HG02642 (cell line): ENCODE data around the gene ATG7.
"Not testable (repeated sequence)": the region's sequence is repeated elsewhere in the genome, so short reads cannot be mapped to it uniquely, and the experiment has no call there.

Experiments
- ATAC-seq: cut with Tn5 transposase; IDR thresholded peaks from one replicate; pipeline ENCODE4 v1.9.1; 2021; ENCODE audit warnings: mild to moderate bottlenecking; ENCODE audit not compliant: unreplicated experiment, poor library complexity

Gene ATG7

DNA sequence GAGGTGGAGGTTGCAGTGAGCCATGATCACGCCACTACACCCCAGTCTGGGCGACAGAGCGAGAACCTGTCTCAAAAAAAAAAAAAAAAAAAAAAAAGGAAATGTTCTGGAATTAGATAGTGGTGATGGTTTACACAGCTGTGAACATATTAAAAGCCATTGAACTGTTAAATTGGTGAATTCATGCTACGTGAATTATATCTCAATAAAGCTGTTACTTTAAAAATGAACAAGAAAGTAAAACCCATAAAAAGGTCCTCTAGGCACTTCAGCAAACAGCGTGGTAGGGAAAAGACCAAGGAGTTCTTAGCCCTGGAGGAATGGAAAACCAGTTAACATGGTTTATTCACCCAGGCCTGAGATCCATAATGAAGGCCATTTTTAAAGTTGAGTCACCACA, 180.1 kb downstream of the ATG7 start:
- no peak for ATAC-seq

DNA sequence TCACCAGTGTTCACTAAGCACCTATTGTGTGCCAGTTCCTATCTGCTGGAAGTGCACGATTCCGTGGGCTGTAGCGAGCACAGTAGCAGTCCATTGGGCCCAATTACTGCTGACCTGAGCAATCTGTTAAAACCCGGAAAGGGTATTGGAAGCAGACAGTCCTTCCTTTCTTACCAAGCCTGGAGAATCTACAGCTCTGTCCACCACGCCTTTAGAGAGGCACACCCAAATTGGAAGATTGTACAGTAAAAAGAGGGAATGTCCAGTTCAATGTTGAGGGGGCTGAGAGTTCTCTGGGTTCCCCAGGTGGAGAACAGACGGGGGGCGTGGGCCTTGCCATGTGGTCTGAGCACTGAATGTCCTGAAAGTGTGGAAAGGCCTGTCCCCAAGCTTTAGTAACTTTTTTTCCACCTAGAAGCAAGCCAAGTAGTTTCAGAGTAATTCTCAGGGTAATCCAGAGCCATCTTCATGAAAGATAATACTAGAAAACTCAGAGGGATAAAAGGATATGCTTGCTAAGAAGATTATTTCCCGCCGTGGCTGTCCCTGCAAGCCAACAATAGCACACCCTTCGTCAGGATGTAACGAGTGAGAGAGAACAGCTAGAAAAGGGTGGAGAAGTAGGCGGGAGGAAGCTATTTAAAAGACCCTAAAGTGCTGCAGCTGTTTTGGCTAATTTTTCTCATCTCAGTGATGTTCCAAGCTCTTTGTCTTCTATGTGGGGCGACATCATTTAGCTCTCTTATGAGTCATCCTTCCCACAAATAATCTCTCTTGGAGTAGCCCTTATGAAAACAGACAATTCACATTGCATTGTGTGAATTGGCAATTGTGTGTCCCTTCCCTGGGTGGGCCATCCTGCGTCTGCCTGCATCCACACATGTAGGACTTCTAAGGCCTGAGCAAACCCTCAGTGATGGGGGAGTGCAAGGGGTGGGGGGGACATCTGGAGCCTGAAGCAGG, 181.0 kb downstream of the ATG7 start:
- no peak for ATAC-seq

DNA sequence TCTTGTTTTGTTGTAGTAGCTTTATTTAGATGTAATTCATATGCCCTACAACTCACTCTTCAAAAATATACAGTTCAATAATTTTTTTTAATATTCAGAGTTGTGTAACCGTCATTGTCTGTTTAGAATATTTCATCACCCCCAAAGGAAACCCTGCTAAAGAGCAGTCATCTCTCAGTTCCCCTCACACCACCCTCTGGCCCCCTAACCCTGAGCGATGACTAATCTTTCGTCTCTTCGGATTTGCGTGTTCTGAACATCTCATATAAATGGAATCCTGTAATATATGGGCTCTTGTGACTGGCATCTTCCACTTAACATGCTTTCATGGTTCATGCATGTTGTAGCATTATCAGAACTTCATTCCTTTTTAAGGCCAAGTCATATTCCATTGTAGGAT, 183.8 kb downstream of the ATG7 start:
- no peak for ATAC-seq

- no peak for ATAC-seq
These were observed 184.9 kb downstream of the ATG7 start for GRCh38 chr3:11457135-11457534.

DNA sequence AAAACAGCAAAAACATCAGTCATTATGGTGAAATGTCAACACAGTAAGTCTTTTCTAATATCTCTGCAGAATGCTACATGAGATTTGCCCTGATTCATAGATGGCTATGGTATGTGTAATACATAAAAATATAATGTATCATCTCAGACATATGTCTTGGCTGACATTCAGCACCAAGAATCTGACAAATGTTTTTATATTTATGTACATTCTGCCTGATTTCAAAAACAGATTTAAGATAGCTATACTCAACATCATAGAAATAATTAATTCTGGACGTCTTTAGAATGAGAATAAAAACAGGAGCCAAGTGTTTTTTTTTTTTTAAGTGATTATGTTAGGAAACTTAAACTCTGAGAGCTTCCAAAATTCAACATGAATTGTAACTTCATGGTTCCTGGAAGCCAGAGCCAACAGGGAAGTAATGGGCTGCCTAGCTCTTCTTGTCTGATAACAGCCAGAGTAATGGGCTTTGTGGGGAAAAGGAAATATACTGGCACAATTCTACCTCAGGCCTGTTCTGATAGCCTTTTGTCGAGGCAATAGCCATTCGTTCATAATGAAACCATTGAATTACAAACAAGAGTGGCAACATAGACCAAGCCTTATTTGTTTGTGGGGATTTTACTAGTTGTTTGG, 187.1 kb downstream of the ATG7 start:
- ATAC-seq: no peak

GRCh38 chr3:11461226-11461625, 189.0 kb downstream of the ATG7 start:
- no peak for ATAC-seq

GRCh38 chr3:11462673-11463072, 190.5 kb downstream of the ATG7 start:
- ATAC-seq: not testable (repeated sequence)

- ATAC-seq: no peak
These were observed 191.4 kb downstream of the ATG7 start for GRCh38 chr3:11463591-11463990.

DNA sequence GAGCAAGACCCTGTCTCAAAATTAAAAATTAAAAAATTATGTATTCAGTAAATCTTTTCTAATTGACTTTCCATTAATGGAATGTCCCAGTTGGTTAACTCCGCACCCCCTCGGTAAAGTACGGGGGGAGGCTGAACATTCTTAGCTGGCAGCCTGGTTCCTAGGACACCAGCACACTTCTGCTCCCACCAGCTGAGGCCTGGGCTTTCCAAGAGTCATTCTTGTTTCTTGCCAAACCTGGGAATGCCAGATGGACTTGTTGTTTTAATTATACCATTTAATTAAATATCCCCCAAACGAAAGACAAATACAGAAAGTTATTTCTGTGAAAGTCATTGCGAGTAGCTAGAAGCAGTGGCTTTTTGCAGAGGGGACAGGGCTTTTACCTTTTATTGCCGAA, 192.2 kb downstream of the ATG7 start:
- ATAC-seq: no peak

DNA sequence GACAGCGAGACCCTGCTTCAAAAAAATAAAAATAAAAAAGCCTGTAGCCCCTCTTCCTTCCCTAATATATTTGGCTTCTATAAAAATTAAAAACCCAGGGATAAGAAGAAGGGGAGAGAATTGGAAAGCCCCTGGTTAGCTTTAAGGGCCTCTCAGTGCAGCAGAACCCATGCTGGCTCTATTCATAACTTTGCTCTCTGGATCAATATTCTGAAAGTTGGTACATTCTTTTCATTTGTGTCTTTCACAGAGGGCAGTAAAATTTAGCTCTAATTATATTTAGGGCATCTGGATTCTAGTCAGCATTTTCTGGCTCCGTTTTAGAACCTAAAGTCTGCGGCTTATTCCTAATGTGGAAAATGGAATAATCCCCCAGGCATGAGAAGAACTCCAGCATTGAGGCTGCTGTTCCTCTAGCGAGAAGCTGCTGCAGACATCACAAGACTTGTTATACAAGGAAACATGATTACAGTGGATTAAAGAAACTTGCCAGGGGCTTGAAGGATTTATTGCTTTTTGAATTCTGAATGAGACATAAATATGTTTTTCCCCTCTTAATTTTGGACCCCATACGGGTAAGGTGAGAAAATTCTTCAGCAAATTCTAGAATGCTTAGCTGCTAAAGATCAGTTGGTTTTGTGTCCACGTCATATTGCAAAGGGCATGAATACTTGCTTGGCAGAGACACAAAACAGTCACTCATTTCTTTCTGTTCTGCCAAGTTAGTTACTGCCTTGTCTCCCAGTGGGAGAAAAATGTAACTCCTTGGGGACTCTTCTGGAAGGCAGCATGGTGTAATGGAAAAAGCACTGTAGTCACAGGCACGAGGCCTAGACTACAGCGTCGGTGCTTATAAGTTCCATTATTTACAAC, 193.8 kb downstream of the ATG7 start:
- no peak for ATAC-seq

DNA sequence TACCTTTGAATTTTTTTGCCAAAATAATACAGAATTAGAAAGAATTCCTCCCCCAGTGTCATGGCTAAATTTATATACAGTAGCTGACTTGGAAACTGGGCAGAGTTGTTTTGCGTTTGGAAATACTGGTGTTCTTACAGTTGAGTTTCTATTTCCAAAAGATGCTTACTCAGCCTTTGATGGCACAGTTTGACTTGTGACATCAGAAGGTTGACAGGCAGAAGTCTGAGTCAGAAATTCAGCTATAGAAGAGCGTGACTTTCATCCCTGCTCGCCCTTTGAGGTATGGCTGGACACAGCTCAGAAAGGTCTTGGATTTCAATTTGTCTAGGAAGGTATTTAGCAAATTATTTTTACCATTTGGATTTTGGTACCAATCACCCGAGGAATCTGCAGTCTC, 195.7 kb downstream of the ATG7 start:
- ATAC-seq: no peak

- ATAC-seq: no peak
These were observed 198.0 kb downstream of the ATG7 start for GRCh38 chr3:11470031-11470853.

- no peak for ATAC-seq
These were observed 203.1 kb downstream of the ATG7 start for GRCh38 chr3:11475324-11475723.

GRCh38 chr3:11476735-11477144, 204.5 kb downstream of the ATG7 start:
- ATAC-seq: no peak

GRCh38 chr3:11477407-11477911, 205.3 kb downstream of the ATG7 start:
- no peak for ATAC-seq

DNA sequence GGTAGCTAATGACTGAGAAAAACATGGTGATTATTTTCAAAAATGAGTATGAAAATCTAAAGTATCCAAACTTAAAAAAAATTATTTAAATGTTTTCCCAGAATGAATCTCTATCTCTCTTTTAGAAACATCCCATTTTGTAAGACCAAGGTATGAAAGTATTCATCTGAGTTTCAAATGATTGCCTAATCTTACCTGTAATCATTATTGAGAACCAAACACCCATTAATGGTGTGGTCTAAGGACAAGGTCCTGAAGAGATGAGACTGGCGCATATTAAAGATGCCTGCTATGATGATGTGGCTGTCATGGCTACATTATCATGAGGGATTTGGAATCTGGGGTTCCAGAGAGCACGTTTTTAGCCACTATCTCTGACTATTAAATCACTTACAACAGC, 206.0 kb downstream of the ATG7 start:
- ATAC-seq: no peak

DNA sequence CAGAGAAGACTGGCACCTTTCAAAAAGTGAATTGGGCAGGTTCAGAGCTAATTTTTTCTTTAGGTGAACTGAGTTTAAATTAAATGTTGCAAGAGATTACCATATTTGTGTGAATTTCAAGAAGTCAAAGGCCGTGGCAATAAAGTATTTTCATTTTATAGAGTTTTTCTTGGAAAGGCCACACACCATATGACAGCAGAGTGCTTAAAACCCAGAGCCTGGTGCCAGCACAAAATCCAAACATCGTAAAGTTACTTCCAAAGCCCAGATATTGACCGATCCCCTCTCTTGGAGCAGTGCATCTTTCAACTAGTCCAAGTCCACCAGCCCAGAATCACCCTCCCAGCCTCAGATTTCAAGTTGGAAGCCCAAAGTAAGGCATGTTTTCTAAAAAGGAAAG, 207.0 kb downstream of the ATG7 start:
- ATAC-seq: no peak

- ATAC-seq: no peak
These were observed 208.6 kb downstream of the ATG7 start for GRCh38 chr3:11480663-11481298.

- no peak for ATAC-seq
These were observed 209.4 kb downstream of the ATG7 start for GRCh38 chr3:11481556-11481955.
